Dermis blood vessel endothelial cell (primary cell): Measurements from ENCODE around the gene SMO. TPM values are rescaled to one million over a fixed set of nuclear protein-coding genes. Genes with fewer than 3 reads are reported as not detected.
"Not testable (repeated sequence)": the region's sequence is repeated elsewhere in the genome, so short reads cannot be mapped to it uniquely, and the experiment has no call there.

ENCODE experiments used
- DNase-seq: peaks from one replicate; pipeline ENCODE4 v3.0.0; 2010
- total RNA-seq: library from RNA; depleted of rRNA; stranded (reverse); fragments of >200 nt; gene quantifications from 2 replicates; pipeline ENCODE4 v1.2.3, GENCODE V29; 2014

Gene SMO
- total RNA-seq, 1 donor from 2014 or later = 5.8 TPM

- DNase-seq = no peak
Measured at GRCh38 chr7:129240119-129240820, 51.8 kb downstream of the SMO start.

GRCh38 chr7:129244220-129244619 is 55.8 kb downstream of the SMO start:
- DNase-seq = no peak

- no peak for DNase-seq
Measured at GRCh38 chr7:129245533-129245932, 57.1 kb downstream of the SMO start.

- no peak for DNase-seq
Measured at GRCh38 chr7:129247087-129247486, 58.7 kb downstream of the SMO start.

- DNase-seq = no peak
Measured at GRCh38 chr7:129252128-129252527, 63.7 kb downstream of the SMO start.

GRCh38 chr7:129252603-129253002 is 64.2 kb downstream of the SMO start:
- not testable (repeated sequence) for DNase-seq

GRCh38 chr7:129255800-129256199 is 67.4 kb downstream of the SMO start:
- no peak for DNase-seq

GRCh38 chr7:129256221-129256620 is 67.8 kb downstream of the SMO start:
- DNase-seq = no peak

GRCh38 chr7:129257168-129257567 is 68.7 kb downstream of the SMO start:
- no peak for DNase-seq

- peak; percentile 47 for DNase-seq
Measured at GRCh38 chr7:129258649-129259389, 70.4 kb downstream of the SMO start.

- DNase-seq = no peak
Measured at GRCh38 chr7:129262324-129262723, 73.9 kb downstream of the SMO start.

Other genes starting within 250 kb of the SMO start
- gene TNPO3, start 133.5 kb upstream of the SMO start, total RNA-seq = 57.2 and 83.1 TPM in 2 replicates
- 0.19 TPM in 1 of 2 replicates, not detected in the other for gene TSPAN33, start 43.9 kb upstream of the SMO start, total RNA-seq
- gene AHCYL2, start 36.4 kb downstream of the SMO start, total RNA-seq = 20.9 and 25.6 TPM in 2 replicates
- gene STRIP2, start 245.8 kb downstream of the SMO start, total RNA-seq = 2.7 and 6.1 TPM in 2 replicates